GM18505 (cell line): ENCODE results near the gene MAEA.

ENCODE experiments used
- ATAC-seq: cut with Tn5 transposase; IDR thresholded peaks from one replicate; pipeline ENCODE4 v1.9.1; 2021; ENCODE audit not compliant: unreplicated experiment
- POLR2A ChIP-seq: IDR thresholded peaks from 4 replicates; pipeline ENCODE4 v1.6.1; 2011; ENCODE audit warnings: borderline replicate concordance; ENCODE audit not compliant: insufficient read depth, insufficient read length; ENCODE audit errors: extremely low read depth

The MAEA gene

GRCh38 chr4:1258457-1258856 is 31.2 kb upstream of the MAEA start:
- no peak for ATAC-seq
- no peak for TF ChIP-seq POLR2A

GRCh38 chr4:1259966-1260365 is 29.7 kb upstream of the MAEA start:
- ATAC-seq: no peak
- TF ChIP-seq POLR2A: no peak

GRCh38 chr4:1260418-1261106 is 29.1 kb upstream of the MAEA start:
- no peak for TF ChIP-seq POLR2A
- ATAC-seq: no peak

- ATAC-seq: no peak
Observed at GRCh38 chr4:1261107-1261928, 28.4 kb upstream of the MAEA start.

GRCh38 chr4:1264942-1265341 is 24.7 kb upstream of the MAEA start:
- TF ChIP-seq POLR2A: no peak
- no peak for ATAC-seq

More at GRCh38 chr4:1261107-1261928, 28.4 kb upstream of the MAEA start:
- no peak for TF ChIP-seq POLR2A

GRCh38 chr4:1265351-1265750 is 24.3 kb upstream of the MAEA start:
- TF ChIP-seq POLR2A: no peak
- ATAC-seq: no peak

- TF ChIP-seq POLR2A: no peak
Observed at GRCh38 chr4:1266881-1267763, 22.6 kb upstream of the MAEA start.

GRCh38 chr4:1269209-1269608 is 20.5 kb upstream of the MAEA start:
- ATAC-seq: no peak

More at GRCh38 chr4:1266881-1267763, 22.6 kb upstream of the MAEA start:
- no peak for ATAC-seq

GRCh38 chr4:1271686-1272085 is 18.0 kb upstream of the MAEA start:
- no peak for ATAC-seq
- TF ChIP-seq POLR2A: no peak

More at GRCh38 chr4:1269209-1269608, 20.5 kb upstream of the MAEA start:
- no peak for TF ChIP-seq POLR2A

- TF ChIP-seq POLR2A: no peak
- ATAC-seq: no peak
Observed at GRCh38 chr4:1274871-1275270, 14.8 kb upstream of the MAEA start.

GRCh38 chr4:1276984-1277383 is 12.7 kb upstream of the MAEA start:
- TF ChIP-seq POLR2A: no peak
- no peak for ATAC-seq

- no peak for ATAC-seq
Observed at GRCh38 chr4:1277667-1278665, 11.7 kb upstream of the MAEA start.

More at GRCh38 chr4:1277667-1278665, 11.7 kb upstream of the MAEA start:
- no peak for TF ChIP-seq POLR2A
